Uterus (tissue), 2 donors: ENCODE data around the gene CIDEB.

Experiments used
- CTCF ChIP-seq, 4 experiments: fragments of 200-600 bp in 2 of 4; fragments of 450-650 bp in 2 of 4; sonication (generic) in 2 of 4; IDR thresholded peaks; one replicate each; pipeline ENCODE4 v1.5.1; 2016 to 2019; ENCODE audit warnings: antibody characterized with exemption in 4 of 4, mild to moderate bottlenecking in 2 of 4, moderate library complexity in 1 of 4
- POLR2A ChIP-seq, 2 donors: fragments of 450-650 bp; IDR thresholded peaks; one replicate each; pipeline ENCODE4 v1.6.1; 2016; ENCODE audit warnings: antibody characterized with exemption in 2 of 2, mild to moderate bottlenecking in 1 of 2, moderate library complexity in 1 of 2

DNA sequence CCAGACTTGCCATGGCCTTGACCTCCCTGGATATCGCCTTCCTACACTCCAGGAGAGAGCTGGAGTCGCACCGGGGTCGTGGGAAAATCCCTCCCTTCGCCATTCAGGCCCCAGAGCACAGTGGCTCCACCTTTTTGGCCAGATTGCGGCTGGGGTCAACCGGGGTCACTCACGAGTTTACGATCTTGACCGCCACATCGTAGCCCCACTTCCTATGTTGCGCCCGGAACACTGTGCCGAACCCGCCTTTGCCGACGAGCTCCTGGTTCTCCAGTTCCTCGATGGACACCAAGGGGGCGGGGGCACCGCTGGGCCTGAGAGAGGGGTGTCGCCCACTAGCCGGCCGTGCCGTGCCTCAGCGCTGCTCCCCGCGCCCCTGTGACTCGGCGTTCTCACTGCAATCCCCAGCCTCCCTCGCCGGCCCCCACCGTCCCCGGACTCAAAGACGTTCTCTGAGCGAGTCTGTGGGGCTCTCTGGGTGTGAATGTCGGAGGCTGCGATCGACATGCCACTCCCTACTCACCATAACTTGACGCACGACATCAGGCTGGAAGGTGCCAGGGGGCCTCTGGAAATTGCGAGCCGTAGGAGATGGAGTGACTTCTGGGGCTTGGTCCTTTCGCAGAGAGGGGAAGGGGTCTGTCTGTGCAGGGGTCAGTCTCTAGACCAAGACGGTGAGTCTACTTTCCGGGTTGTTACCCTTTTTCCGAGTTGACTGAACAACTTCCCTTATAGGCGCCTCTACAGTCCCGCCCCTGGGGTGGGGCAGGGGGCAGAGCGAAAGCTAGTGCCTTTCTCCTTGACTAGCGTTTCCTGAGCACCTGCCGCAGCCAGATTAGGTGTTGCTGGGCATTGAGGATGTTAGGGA is 31.7 kb upstream of the CIDEB start, which contains the start of gene RIPK3:
- TF ChIP-seq CTCF (IDR thresholded peaks at IDR 0.05) (no peak), POLR2A (IDR thresholded peaks at IDR 0.05) (no peak)
